ENCODE results near the gene PLOD1. TPM values are rescaled to one million over a fixed set of nuclear protein-coding genes. Genes with fewer than 3 reads are reported as not detected.

The PLOD1 gene
- total RNA-seq, 2 donors from 2014 or later = 70.0 to 91.2 TPM

DNA sequence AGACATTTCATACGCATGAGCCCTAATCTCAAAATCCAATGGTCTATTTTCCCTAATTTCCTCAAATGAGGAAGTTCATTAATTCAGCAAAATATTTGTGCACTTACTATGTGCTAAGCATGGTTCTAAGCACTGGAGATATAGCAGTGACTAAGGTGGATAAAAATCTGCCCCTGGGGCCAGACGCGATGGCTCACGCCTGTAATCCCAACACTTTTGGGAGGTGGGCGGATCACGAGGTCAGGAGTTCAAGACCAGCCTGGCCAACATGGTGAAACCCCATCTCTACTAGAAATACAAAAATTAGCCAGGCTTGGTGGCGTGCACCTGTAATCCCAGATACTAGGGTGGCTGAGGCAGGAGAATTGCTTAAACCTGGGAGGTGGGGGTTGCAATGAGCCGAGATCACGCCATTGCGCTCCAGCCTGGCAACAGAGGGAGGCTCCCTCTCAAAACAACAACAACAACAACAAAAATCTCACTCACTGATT is 80.5 kb downstream of the PLOD1 start:
- DNase-seq (ENCODE audit: low spot score) = no peak
- intact Hi-C loops (cut with DNase I) = no loop called here

DNA sequence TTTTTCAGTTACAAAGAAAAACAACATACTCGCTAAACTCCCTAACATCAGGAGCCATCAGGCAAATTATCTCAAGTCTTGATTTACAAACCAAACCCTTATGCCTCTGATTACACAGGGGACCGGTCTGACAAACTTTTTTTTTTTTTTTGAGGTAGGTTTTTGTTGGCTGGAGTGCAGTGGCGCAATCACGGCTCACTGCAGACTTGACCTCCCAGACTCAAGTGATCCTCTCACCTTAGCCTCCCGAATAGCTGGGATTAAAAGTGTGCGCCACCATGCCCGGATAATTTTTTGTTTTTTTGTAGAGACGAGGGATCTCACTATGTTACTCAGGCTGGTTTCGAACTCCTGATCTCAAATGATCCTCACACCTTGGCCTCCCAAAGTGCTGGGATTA is 81.0 kb downstream of the PLOD1 start:
- intact Hi-C loops (cut with DNase I) = no loop called here
- DNase-seq (ENCODE audit: low spot score) = no peak

DNA sequence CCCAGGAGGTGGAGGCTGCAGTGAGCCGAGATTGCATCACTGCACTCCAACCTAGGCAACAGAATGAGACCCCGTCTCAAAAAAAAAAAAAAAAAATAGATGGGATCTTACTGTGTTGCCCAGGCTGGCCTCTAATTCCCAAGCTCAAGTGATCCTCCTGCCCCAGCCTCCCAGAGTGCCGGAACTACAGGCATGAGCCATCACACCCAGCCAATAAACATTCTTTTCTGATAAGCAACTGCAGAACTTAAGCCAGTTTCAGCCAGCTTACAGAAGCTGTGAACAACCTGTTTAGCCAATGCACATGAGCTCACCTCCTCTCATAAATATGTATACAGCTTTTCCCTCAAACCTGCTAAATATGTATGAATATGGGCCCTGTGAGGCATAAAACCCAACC is 81.7 kb downstream of the PLOD1 start:
- intact Hi-C loops (cut with DNase I) = no loop called here
- DNase-seq (ENCODE audit: low spot score) = no peak

DNA sequence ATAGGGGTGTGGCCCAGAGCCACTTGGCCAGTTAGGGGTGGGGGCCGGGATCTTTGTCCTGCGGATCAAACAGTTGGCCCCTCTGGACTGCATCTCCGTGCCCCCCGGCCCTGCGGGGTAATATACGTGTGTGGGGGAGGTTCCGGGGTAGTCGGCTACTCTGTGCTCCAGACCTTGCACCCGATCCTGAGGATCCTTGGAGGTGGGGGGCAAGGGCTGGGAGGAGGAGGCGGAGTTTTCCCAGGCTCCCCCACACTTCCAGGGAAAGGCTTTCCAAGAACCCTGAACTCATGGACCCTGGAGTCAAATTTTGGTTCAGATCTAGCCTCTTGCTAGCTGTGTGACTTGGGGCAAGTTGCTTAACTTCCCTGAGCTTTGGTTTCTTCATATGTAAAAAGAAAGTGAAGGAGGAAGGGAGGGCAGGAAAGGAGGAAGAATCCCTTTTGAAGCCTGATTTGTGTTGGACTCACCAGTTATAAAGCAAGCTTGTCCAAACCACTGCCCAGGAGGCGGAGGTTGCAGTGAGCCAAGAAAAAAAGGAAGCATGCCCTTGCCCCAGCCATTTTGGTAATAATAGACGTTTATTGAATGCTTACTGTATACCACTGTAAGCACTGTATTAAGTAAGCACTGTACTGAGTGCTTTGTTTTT is 85.5 kb downstream of the PLOD1 start:
- DNase-seq (ENCODE audit: low spot score) = no peak
- intact Hi-C loops (cut with DNase I) = no loop called here

DNA sequence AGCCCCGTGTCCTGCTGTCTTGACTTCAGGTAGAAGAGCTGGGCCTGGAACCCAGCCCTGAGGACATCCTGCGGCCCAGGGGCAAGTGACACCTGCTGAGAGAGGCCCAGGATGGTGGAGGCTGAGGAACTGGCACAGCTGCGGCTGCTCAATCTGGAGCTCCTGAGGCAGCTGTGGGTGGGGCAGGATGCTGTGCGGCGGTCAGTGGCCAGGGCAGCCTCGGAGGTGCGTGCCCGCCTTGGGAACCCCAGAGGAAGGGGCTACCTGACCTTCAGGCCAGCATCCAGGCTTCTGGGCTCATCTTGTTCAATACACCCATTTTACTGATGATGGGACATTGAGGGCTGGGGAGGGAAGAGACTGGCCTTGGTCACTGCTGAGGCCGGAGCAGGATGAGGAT is 87.1 kb downstream of the PLOD1 start:
- DNase-seq (ENCODE audit: low spot score) = no peak
- intact Hi-C loops (cut with DNase I) = no loop called here

DNA sequence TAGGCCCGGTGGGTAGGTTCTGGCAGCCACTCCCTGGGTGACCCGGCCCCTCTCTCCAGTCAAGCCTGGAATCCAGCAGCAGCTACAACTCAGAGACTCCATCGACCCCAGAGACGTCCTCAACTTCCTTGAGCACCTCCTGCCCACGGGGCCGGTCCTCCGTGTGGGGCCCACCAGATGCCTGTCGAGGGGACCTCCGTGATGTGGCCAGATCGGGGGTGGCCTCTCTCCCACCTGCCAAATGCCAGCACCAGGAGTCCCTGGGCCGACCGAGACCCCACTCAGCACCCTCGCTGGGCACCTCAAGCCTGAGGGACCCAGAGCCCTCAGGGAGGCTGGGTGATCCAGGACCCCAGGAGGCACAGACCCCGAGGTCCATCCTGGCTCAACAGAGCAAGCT is 87.5 kb downstream of the PLOD1 start:
- no peak for DNase-seq (ENCODE audit: low spot score)
- intact Hi-C loops (cut with DNase I) = no loop called here

Other genes with a start within 250 kb of the PLOD1 start
- gene DRAXIN, start 243.0 kb upstream of the PLOD1 start, total RNA-seq = under 1 TPM; 0.05 to 0.09 TPM
- 10 to 100 TPM; 35.1 to 39.1 TPM for gene AGTRAP, start 198.6 kb upstream of the PLOD1 start, total RNA-seq
- 1 to 10 TPM; 2.1 to 2.3 TPM for gene C1orf167, start 172.5 kb upstream of the PLOD1 start, total RNA-seq
- 10 to 100 TPM; 31.0 to 31.7 TPM for gene MTHFR, start 128.8 kb upstream of the PLOD1 start, total RNA-seq
- gene CLCN6, start 128.5 kb upstream of the PLOD1 start, total RNA-seq = 10 to 100 TPM; 16.8 to 16.9 TPM
- 1 to 10 TPM in 1 of 2 donors, not detected in 1; 3.8 TPM for gene NPPA, start 86.9 kb upstream of the PLOD1 start, total RNA-seq
- gene NPPB, start 75.8 kb upstream of the PLOD1 start, total RNA-seq = not detected
- 10 to 100 TPM; 34.0 to 39.6 TPM for gene KIAA2013, start 8.3 kb upstream of the PLOD1 start, total RNA-seq
- 100 to 1,000 TPM in 1 of 2 donors, 10 to 100 TPM in 1; 94.8 to 102 TPM for gene MFN2, start 45.7 kb downstream of the PLOD1 start, total RNA-seq
- gene MIIP, start 84.8 kb downstream of the PLOD1 start, total RNA-seq = 10 to 100 TPM; 22.4 to 22.7 TPM
- 1 to 10 TPM in 1 of 2 donors, under 1 TPM in 1; 1.00 to 1.3 TPM for gene TNFRSF8, start 128.6 kb downstream of the PLOD1 start, total RNA-seq
- gene TNFRSF1B, start 232.3 kb downstream of the PLOD1 start, total RNA-seq = 10 to 100 TPM; 37.6 to 38.1 TPM